Keratinocyte (primary cell): ENCODE data around the gene MST1. TPM values are rescaled to one million over a fixed set of nuclear protein-coding genes. Genes with fewer than 3 reads are reported as not detected.

Experiments used
- DNase-seq: peaks from one replicate; pipeline ENCODE4 v3.0.0-alpha.2; 2011; ENCODE audit warnings: low read depth, missing footprints, low spot score
- FAIRE-seq: peaks from 2 replicates; lab custom pipeline; 2011; peaks lifted over from hg19 to GRCh38; lab: Jason Lieb, UNC
- H2AFZ ChIP-seq: 2 replicates; pipeline ENCODE4 v1.6.0; 2012; ENCODE audit warnings: low read length, control low read depth, inconsistent platforms; ENCODE audit not compliant: control insufficient read depth
- H3K27ac ChIP-seq: 2 replicates; pipeline ENCODE4 v1.5.1; 2011; ENCODE audit warnings: low read length; ENCODE audit not compliant: control insufficient read depth, insufficient read depth
- H3K27me3 ChIP-seq: 3 replicates; pipeline ENCODE4 v1.6.0; 2011; ENCODE audit warnings: low read length; ENCODE audit not compliant: control insufficient read depth, insufficient read depth; ENCODE audit errors: extremely low read depth
- H3K36me3 ChIP-seq, 2 experiments: 2 replicates in 1 of 2; 3 replicates in 1 of 2; pipeline ENCODE4 v1.5.1; 2011; ENCODE audit warnings: low read length in 2 of 2, mild to moderate bottlenecking in 1 of 2; ENCODE audit not compliant: control insufficient read depth in 2 of 2, insufficient read depth in 2 of 2; ENCODE audit errors: extremely low read depth in 1 of 2
- H3K4me1 ChIP-seq: 3 replicates; pipeline ENCODE4 v1.5.1; 2011; ENCODE audit warnings: low read length; ENCODE audit not compliant: control insufficient read depth, insufficient read depth; ENCODE audit errors: extremely low read depth
- H3K4me2 ChIP-seq: 3 replicates; pipeline ENCODE4 v1.6.0; 2011; ENCODE audit warnings: low read depth, low read length; ENCODE audit not compliant: control insufficient read depth, insufficient read depth; ENCODE audit errors: extremely low read depth
- H3K4me3 ChIP-seq, 3 experiments: fragments of 200-600 bp in 1 of 3; sonication (generic) in 1 of 3; 2 replicates in 2 of 3; 3 replicates in 1 of 3; pipeline ENCODE4 v1.5.1; 2011 to 2016; ENCODE audit warnings: low read length in 3 of 3, mild to moderate bottlenecking in 3 of 3, control low read depth in 2 of 3, inconsistent platforms in 1 of 3, low read depth in 1 of 3, mixed read lengths in 1 of 3, mixed run types in 1 of 3, moderate library complexity in 1 of 3; ENCODE audit not compliant: control insufficient read depth in 2 of 3, insufficient read depth in 2 of 3; ENCODE audit errors: extremely low read depth in 1 of 3
- H3K79me2 ChIP-seq: 2 replicates; pipeline ENCODE4 v1.6.0; 2012; ENCODE audit warnings: low read length; ENCODE audit not compliant: control insufficient read depth, insufficient read depth
- H3K9ac ChIP-seq: 3 replicates; pipeline ENCODE4 v1.6.0; 2011; ENCODE audit warnings: low read length; ENCODE audit not compliant: control insufficient read depth, insufficient read depth; ENCODE audit errors: extremely low read depth
- H3K9me1 ChIP-seq: 3 replicates; pipeline ENCODE4 v1.6.0; 2011; ENCODE audit warnings: low read length; ENCODE audit not compliant: control insufficient read depth, insufficient read depth; ENCODE audit errors: extremely low read depth
- H3K9me3 ChIP-seq: 2 replicates; pipeline ENCODE4 v1.5.1; 2012; ENCODE audit warnings: low read depth, low read length; ENCODE audit not compliant: control insufficient read depth
- H4K20me1 ChIP-seq: 3 replicates; pipeline ENCODE4 v1.6.0; 2011; ENCODE audit warnings: low read length; ENCODE audit not compliant: control insufficient read depth, insufficient read depth; ENCODE audit errors: extremely low read depth
- EZH2 ChIP-seq: IDR thresholded peaks from one replicate; pipeline ENCODE4 v1.6.1; 2012; ENCODE audit warnings: inconsistent platforms, mild to moderate bottlenecking, low read length, moderate library complexity
- dilution Hi-C: fragments of 300-500 bp; cut with MboI; formaldehyde crosslinking; loops from one replicate; pipeline ENCODE4 v1.7.0; 2020; ENCODE audit warnings: low sequenced_read_pairs; ENCODE audit not compliant: extremely low pct_ligation_motif_present
- polyA plus RNA-seq, 5 experiments: library from polyadenylated mRNA; depleted of rRNA in 3 of 5; stranded (reverse) in 3 of 5; stranded (forward) in 1 of 5; unstranded in 1 of 5; fragments of >200 nt; gene quantifications; 1 replicate in 1 of 5; 2 replicates in 3 of 5; 3 replicates in 1 of 5; pipeline versions ENCODE4 v1.2.1 to v1.2.3, GENCODE V29; 2011 to 2012; ENCODE audit warnings: missing spikeins in 2 of 5, low read depth in 1 of 5, low replicate concordance in 1 of 5
- TF ChIP-seq, protein P1 (sequence below), 3 experiments: IDR thresholded peaks in 1 of 3; conservative IDR thresholded peaks in 1 of 3; optimal IDR thresholded peaks in 1 of 3; 2 replicates in 2 of 3; 3 replicates in 1 of 3; pipeline versions ENCODE3 to v1.5.1; 2011; ENCODE audit warnings: low read length in 3 of 3, mild to moderate bottlenecking in 3 of 3, moderate library complexity in 2 of 3, control low read depth in 1 of 3, inconsistent platforms in 1 of 3; ENCODE audit not compliant: insufficient read depth in 2 of 3; ENCODE audit errors: extremely low read depth in 1 of 3

MST1 gene
- polyA plus RNA-seq, 1 donor (not counting 4 experiments of a cell fraction or from before 2014, with no cell fraction given) = 5.2 TPM

DNA sequence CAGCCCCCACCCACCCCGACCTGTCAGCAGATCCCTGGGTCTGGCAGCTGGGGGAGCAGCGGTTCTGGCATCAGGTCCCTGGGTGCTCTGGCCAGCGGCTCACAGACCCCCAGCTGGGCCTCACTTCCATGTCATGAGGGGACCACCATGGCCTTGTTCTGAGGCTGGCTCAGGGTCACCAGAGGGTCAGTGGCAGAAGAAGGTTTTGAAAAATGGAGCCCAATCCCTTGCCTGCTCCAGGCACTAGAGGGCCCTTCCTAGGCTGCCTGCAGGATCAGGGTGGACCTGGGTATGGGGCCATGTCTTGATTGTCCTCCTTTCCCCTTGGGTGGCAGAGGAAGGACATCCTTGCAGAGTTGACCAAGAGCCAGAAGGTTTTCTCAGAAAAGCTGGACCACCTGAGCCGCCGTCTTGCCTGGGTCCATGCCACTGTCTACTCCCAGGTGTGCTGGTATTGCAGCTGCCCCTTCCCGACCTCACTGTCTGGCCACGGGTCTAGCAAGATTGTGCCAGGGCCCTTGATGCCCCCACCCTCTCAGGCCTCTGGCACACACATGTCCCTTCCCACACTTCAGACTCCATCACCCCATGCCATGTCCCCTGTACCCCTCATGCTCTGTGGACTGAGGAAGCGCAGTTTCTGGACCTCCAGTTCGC, 17.3 kb upstream of the MST1 start:
- Histone ChIP-seq H3K36me3 (peaks cover 15 to 32% of the 10 kb centered on the region in 2 experiments), H3K4me1 (peaks cover 4% of the 10 kb centered on the region)
- dilution Hi-C loops = no loop called here

DNA sequence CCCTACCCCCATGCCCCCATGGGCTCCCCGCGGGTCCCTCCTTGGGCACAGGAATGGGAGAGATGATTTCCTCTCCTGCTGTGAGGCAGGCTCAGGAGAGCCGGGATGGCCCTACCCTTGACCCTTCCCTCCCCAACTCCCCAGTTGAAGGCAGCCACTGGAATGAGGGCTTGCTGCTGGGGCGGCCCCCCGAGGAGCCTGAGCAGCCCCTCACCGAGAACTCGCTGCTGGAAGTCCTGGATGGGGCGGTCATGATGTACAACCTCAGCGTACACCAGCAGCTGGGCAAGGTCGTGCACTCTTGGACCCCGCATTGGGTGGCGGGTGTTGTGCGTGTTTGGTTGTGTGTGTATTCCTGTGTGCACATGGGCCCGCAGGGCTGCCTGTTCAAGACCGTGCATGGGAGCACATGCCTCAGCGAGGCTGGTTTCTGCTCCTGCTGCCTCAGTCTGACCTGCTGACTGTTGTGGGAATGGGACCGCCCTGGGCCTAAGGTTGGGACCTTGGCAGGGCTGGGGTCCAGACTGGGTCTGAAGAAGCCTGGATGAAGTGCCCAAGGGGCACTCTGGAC, 16.2 kb upstream of the MST1 start:
- H2AFZ ChIP-seq = no peak overlapping the region
- no peak overlapping the region for H3K9ac ChIP-seq
- no peaks in the 10 kb centered on the region for H3K9me1 ChIP-seq
- no peak overlapping the region for H3K27ac ChIP-seq
- H3K4me2 ChIP-seq = no peak overlapping the region
- H3K9me3 ChIP-seq = no peaks in the 10 kb centered on the region
- peaks cover 4% of the 10 kb centered on the region for H3K4me1 ChIP-seq
- no peak for FAIRE-seq
- H3K79me2 ChIP-seq = no peaks in the 10 kb centered on the region
- no peak for DNase-seq
- H4K20me1 ChIP-seq = no peaks in the 10 kb centered on the region
- H3K36me3 ChIP-seq = peaks cover 23 to 33% of the 10 kb centered on the region in 2 experiments
- TF ChIP-seq, protein P1, sequence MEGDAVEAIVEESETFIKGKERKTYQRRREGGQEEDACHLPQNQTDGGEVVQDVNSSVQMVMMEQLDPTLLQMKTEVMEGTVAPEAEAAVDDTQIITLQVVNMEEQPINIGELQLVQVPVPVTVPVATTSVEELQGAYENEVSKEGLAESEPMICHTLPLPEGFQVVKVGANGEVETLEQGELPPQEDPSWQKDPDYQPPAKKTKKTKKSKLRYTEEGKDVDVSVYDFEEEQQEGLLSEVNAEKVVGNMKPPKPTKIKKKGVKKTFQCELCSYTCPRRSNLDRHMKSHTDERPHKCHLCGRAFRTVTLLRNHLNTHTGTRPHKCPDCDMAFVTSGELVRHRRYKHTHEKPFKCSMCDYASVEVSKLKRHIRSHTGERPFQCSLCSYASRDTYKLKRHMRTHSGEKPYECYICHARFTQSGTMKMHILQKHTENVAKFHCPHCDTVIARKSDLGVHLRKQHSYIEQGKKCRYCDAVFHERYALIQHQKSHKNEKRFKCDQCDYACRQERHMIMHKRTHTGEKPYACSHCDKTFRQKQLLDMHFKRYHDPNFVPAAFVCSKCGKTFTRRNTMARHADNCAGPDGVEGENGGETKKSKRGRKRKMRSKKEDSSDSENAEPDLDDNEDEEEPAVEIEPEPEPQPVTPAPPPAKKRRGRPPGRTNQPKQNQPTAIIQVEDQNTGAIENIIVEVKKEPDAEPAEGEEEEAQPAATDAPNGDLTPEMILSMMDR (optimal IDR thresholded peaks at IDR 0.05 in 1 of 3, IDR thresholded peaks at IDR 0.05 in 1 of 3, conservative IDR thresholded peaks at IDR 0.05 in 1 of 3; ENCODE audit: extremely low read depth in 1 of 3, insufficient read depth in 2 of 3, low read length in 3 of 3) = no peak
- no peak for TF ChIP-seq EZH2
- H3K4me3 ChIP-seq = no peak overlapping the region
- no peaks in the 10 kb centered on the region for H3K27me3 ChIP-seq
- dilution Hi-C loops = no loop called here

More for the DNA sequence above, 17.3 kb upstream of the MST1 start:
- Histone ChIP-seq H3K27me3 (no peaks in the 10 kb centered on the region), H3K9ac (no peak overlapping the region), H3K27ac (no peak overlapping the region), H3K79me2 (no peaks in the 10 kb centered on the region), H3K9me1 (no peaks in the 10 kb centered on the region), H3K9me3 (no peaks in the 10 kb centered on the region), H4K20me1 (no peaks in the 10 kb centered on the region), H3K4me3 (no peak overlapping the region), H2AFZ (no peak overlapping the region), H3K4me2 (no peak overlapping the region)
- no peak for FAIRE-seq
- no peak for DNase-seq
- TF ChIP-seq EZH2 = no peak
- TF ChIP-seq, protein P1 (optimal IDR thresholded peaks at IDR 0.05 in 1 of 3, IDR thresholded peaks at IDR 0.05 in 1 of 3, conservative IDR thresholded peaks at IDR 0.05 in 1 of 3; ENCODE audit: extremely low read depth in 1 of 3, insufficient read depth in 2 of 3, low read length in 3 of 3) = no peak
